SU-DHL-6 (cell line): ENCODE data around the gene SCARF1.

Experiments used
- EZH2phosphoT487 ChIP-seq: fragments of 200-600 bp; sonication (generic), shearing (Covaris generic); conservative IDR thresholded peaks from 2 replicates; pipeline ENCODE4 v1.6.1; 2018; ENCODE audit warnings: mild to moderate bottlenecking, antibody characterized with exemption, low read length, moderate library complexity, mixed read lengths
- TF ChIP-seq, protein P1 (sequence below): fragments of 200-600 bp; sonication (generic); IDR thresholded peaks from one replicate; pipeline ENCODE4 v1.5.1; 2017; ENCODE audit warnings: antibody characterized with exemption, mild to moderate bottlenecking, low read length, moderate library complexity; ENCODE audit not compliant: insufficient read depth, poor library complexity, severe bottlenecking

DNA sequence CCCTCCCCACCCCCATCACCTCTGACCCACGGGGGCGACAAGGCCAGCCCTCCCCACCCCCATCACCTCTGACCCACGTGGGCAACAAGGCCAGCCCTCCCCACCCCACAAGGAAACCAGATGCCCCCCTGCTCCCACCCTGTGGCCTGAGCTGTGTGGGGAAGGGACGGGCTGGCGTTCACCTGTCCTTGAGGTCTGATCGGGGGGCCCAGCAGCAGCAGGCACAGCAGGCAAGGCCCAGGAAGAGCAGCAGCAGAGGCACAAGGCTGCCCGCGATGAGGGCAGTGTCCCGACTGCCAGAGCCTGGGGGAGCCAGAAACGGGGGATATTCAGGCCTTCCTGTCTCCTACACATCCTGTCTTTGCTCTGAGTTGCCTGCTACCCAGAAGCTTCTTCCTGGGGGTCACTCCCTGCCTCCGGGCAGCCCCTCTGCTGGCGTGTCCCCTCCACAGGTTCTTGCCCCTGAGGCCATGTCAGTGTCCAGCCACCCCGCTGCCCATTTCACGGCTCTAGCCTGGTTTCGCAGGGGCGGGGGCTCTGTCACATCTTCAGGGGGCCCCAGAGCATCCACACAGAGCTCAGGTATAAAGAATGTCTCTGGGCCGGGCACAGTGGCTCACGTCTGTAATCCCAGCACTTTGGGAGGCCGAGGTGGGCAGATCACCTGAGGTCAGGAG, 6.8 kb downstream of the SCARF1 start:
- TF ChIP-seq, protein P1, sequence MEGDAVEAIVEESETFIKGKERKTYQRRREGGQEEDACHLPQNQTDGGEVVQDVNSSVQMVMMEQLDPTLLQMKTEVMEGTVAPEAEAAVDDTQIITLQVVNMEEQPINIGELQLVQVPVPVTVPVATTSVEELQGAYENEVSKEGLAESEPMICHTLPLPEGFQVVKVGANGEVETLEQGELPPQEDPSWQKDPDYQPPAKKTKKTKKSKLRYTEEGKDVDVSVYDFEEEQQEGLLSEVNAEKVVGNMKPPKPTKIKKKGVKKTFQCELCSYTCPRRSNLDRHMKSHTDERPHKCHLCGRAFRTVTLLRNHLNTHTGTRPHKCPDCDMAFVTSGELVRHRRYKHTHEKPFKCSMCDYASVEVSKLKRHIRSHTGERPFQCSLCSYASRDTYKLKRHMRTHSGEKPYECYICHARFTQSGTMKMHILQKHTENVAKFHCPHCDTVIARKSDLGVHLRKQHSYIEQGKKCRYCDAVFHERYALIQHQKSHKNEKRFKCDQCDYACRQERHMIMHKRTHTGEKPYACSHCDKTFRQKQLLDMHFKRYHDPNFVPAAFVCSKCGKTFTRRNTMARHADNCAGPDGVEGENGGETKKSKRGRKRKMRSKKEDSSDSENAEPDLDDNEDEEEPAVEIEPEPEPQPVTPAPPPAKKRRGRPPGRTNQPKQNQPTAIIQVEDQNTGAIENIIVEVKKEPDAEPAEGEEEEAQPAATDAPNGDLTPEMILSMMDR = no peak
- TF ChIP-seq EZH2phosphoT487 = no peak
